Measurements from ENCODE around the gene FIGN. TPM values are rescaled to one million over a fixed set of nuclear protein-coding genes. Genes with fewer than 3 reads are reported as not detected.

Gene FIGN
- total and polyA plus RNA-seq, 2 of the 13 experiments (the other 11 are each of a cell fraction or from before 2014, with no cell fraction given): 6.6 to 6.7 TPM

- in situ Hi-C loops (cut with HindIII; ENCODE audit: extremely low pct_ligation_motif_present, low pct_unique_long_range_greater_than_20kb): no loop called here
- BruUV-seq (replicated peaks): no TSS peak
- no peaks in the 10 kb centered on the region for H3K9me3 ChIP-seq (ENCODE audit: low read length)
- H3K4me2 ChIP-seq (ENCODE audit: low read depth, low read length): peak overlapping the region; percentile 99
- peak overlapping the region; percentile 3 for H3K27ac ChIP-seq (ENCODE audit: extremely low read length, insufficient read depth, low read length)
- TF ChIP-seq ZNF326 (CRISPR knock-in tag; IDR thresholded peaks at IDR 0.05; ENCODE audit: borderline replicate concordance) (no peak), ZNF343 (CRISPR knock-in tag; IDR thresholded peaks at IDR 0.05) (no peak), TBX2 (CRISPR knock-in tag; IDR thresholded peaks at IDR 0.05; ENCODE audit: borderline replicate concordance) (no peak), SRSF4 (IDR thresholded peaks at IDR 0.05; ENCODE audit: low read depth, low read length, poor library complexity, severe bottlenecking) (no peak), ZNF577 (CRISPR knock-in tag; IDR thresholded peaks at IDR 0.05; ENCODE audit: borderline replicate concordance, low read depth) (no peak), ZNF747 (CRISPR knock-in tag; IDR thresholded peaks at IDR 0.05; ENCODE audit: borderline replicate concordance) (no peak), SAP130 (CRISPR knock-in tag; IDR thresholded peaks at IDR 0.05; ENCODE audit: low read depth) (peak; percentile 14; the same call in 1 of the 2 replicates), U2AF2 (IDR thresholded peaks at IDR 0.05; ENCODE audit: low read depth, low read length) (no peak)
- H3K79me2 ChIP-seq (ENCODE audit: insufficient read depth, low read length): peaks cover 63% of the 10 kb centered on the region
- H3K4me1 ChIP-seq (ENCODE audit: insufficient read depth, low read length): peaks cover 47% of the 10 kb centered on the region
- FAIRE-seq (no peak), DNase-seq (ENCODE audit: low spot score) (no peak), ATAC-seq (no peak)
- no peak overlapping the region for H2AFZ ChIP-seq (ENCODE audit: low read length)
- WGBS (ENCODE audit: low lambda C conversion rate): 54% methylated on average over 4 of the region's 4 CpGs
- intact Hi-C loops (cut with micrococcal nuclease; ENCODE audit: unreplicated experiment): no loop called here
- no peak overlapping the region for H3K9ac ChIP-seq (ENCODE audit: insufficient read depth, low read depth, low read length)
- POLR2A ChIA-PET: no interaction called here
- H4K20me1 ChIP-seq (ENCODE audit: insufficient read depth, low read length): no peaks in the 10 kb centered on the region
- no peaks in the 10 kb centered on the region for H3K36me3 ChIP-seq (replicated peaks in 1 of 2; ENCODE audit: control insufficient read depth in 1 of 2, insufficient read depth in 2 of 2, low read length in 2 of 2)
- H3K27me3 ChIP-seq (ENCODE audit: control insufficient read depth in 1 of 2, insufficient read depth in 2 of 2, low read length in 2 of 2): peaks cover 0 to 4% of the 10 kb centered on the region in 2 experiments; a peak in 2 of 5 replicates
- CTCF ChIA-PET (ENCODE audit: low intra/inter-chr PET ratio, low total read pairs): no interaction called here
- H3K4me3 ChIP-seq (replicated peaks in 1 of 3; ENCODE audit: insufficient read depth in 1 of 3, low read depth in 2 of 3, low read length in 3 of 3): peak overlapping the region in 1 of 3 experiments; percentile 100; a peak in 1 of 6 replicates
Measured at GRCh38 chr2:163732727-163733126, 3.1 kb downstream of the FIGN start.

GRCh38 chr2:163731735-163732134 lies 4.1 kb downstream of the FIGN start:
- no peaks in the 10 kb centered on the region for H3K9me3 ChIP-seq (ENCODE audit: low read length)
- H3K27me3 ChIP-seq (ENCODE audit: control insufficient read depth in 1 of 2, insufficient read depth in 2 of 2, low read length in 2 of 2): no peaks in the 10 kb centered on the region; a peak in 1 of 5 replicates
- H3K9ac ChIP-seq (ENCODE audit: insufficient read depth, low read depth, low read length): no peak overlapping the region
- no TSS peak for BruUV-seq (replicated peaks)
- no peak overlapping the region for H2AFZ ChIP-seq (ENCODE audit: low read length)
- peaks cover 63% of the 10 kb centered on the region for H3K79me2 ChIP-seq (ENCODE audit: insufficient read depth, low read length)
- FAIRE-seq: no peak
- intact Hi-C loops (cut with micrococcal nuclease; ENCODE audit: unreplicated experiment): no loop called here
- H3K4me2 ChIP-seq (ENCODE audit: low read depth, low read length): peak overlapping the region; percentile 36; the same call in 1 of the 2 replicates
- no peak overlapping the region for H3K4me3 ChIP-seq (replicated peaks in 1 of 3; ENCODE audit: insufficient read depth in 1 of 3, low read depth in 2 of 3, low read length in 3 of 3)
- no peak for ATAC-seq
- H3K27ac ChIP-seq (ENCODE audit: extremely low read length, insufficient read depth, low read length): no peak overlapping the region
- TF ChIP-seq PAXIP1 (CRISPR knock-in tag; conservative IDR thresholded peaks at IDR 0.05): no peak
- TF ChIP-seq CEBPG (CRISPR knock-in tag; IDR thresholded peaks at IDR 0.05): no peak
- no peak for TF ChIP-seq GMEB1 (CRISPR knock-in tag; IDR thresholded peaks at IDR 0.05; ENCODE audit: borderline replicate concordance)
- TF ChIP-seq KLF12 (CRISPR knock-in tag; IDR thresholded peaks at IDR 0.05; ENCODE audit: borderline replicate concordance): no peak
- no peaks in the 10 kb centered on the region for H4K20me1 ChIP-seq (ENCODE audit: insufficient read depth, low read length)
- in situ Hi-C loops (cut with HindIII; ENCODE audit: extremely low pct_ligation_motif_present, low pct_unique_long_range_greater_than_20kb): no loop called here
- ChIA-PET POLR2A (no interaction called here), CTCF (ENCODE audit: low intra/inter-chr PET ratio, low total read pairs) (no interaction called here)
- no peaks in the 10 kb centered on the region for H3K36me3 ChIP-seq (replicated peaks in 1 of 2; ENCODE audit: control insufficient read depth in 1 of 2, insufficient read depth in 2 of 2, low read length in 2 of 2)
- H3K4me1 ChIP-seq (ENCODE audit: insufficient read depth, low read length): peaks cover 38% of the 10 kb centered on the region
- no peak for DNase-seq (ENCODE audit: low spot score)

Data from HepG2 (cell line).